Measurements from ENCODE around the gene CXXC1. TPM values are rescaled to one million over a fixed set of nuclear protein-coding genes. Genes with fewer than 3 reads are reported as not detected.

The CXXC1 gene
- total and polyA plus RNA-seq, 2 of the 8 experiments (the other 6 are each of a cell fraction or from before 2014, with no cell fraction given): 73.3 to 136 TPM

DNA sequence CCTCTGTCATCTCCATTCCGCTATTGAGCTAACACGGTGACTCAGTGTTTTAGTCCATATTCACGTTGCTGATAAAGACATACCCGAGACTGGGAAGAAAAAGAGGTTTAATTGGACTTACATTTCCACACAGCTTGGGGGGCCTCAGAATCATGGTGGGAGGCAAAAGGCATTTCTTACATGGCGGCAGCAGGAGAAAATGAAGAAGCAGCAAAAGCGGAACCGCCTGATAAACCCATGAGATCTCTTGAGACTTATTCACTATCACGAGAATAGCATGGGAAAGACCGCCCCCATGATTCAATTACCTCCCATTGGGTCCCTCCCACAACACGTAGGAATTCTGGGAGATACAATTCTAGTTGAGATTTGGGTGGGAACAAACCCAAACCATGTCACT lies 22.6 kb upstream of the CXXC1 start:
- Histone ChIP-seq H3K14ac (ENCODE audit: insufficient read length) (no peak overlapping the region), H3K4me2 (ENCODE audit: insufficient read depth in 1 of 2, low read depth in 2 of 2, low read length in 2 of 2) (no peak overlapping the region), H3K4me1 (replicated peaks in 1 of 4; ENCODE audit: control insufficient read depth in 3 of 4, insufficient read depth in 4 of 4, low read length in 3 of 4) (peaks cover 0 to 4% (median 0%) of the 10 kb centered on the region in 4 experiments; a peak in 2 of 7 replicates), H3K36me3 (ENCODE audit: control insufficient read depth in 2 of 4, insufficient read depth in 4 of 4, low read length in 3 of 4) (no peaks in the 10 kb centered on the region), H2BK5ac (ENCODE audit: low read depth, low read length) (no peak overlapping the region), H2AFZ (ENCODE audit: low read length) (no peak overlapping the region), H2BK15ac (ENCODE audit: low read length) (no peak overlapping the region), H2AK5ac (ENCODE audit: low read depth, low read length) (no peak overlapping the region), H2BK12ac (ENCODE audit: low read depth, low read length) (no peak overlapping the region), H3K4me3 (ENCODE audit: extremely low read depth in 1 of 4, insufficient read depth in 2 of 4, low read depth in 3 of 4, low read length in 4 of 4) (no peak overlapping the region), H3K9ac (replicated peaks in 1 of 4; ENCODE audit: extremely low read depth in 1 of 4, low read depth in 3 of 4, low read length in 3 of 4) (no peak overlapping the region), H3K79me1 (ENCODE audit: low read depth, low read length) (no peaks in the 10 kb centered on the region), H3K27me3 (replicated peaks in 1 of 4; ENCODE audit: control insufficient read depth in 3 of 4, extremely low read depth in 1 of 4, insufficient read depth in 3 of 4, low read length in 3 of 4) (peaks cover 0 to 7% (median 6%) of the 10 kb centered on the region in 4 experiments; a peak in 5 of 7 replicates), H3K79me2 (ENCODE audit: control insufficient read depth in 1 of 2, insufficient read depth in 2 of 2, low read length in 2 of 2) (no peaks in the 10 kb centered on the region), H4K20me1 (replicated peaks in 1 of 2; ENCODE audit: control insufficient read depth in 1 of 2, insufficient read depth in 2 of 2, low read length in 2 of 2) (no peaks in the 10 kb centered on the region), H3K27ac (ENCODE audit: low read depth, low read length) (no peak overlapping the region), H3K18ac (ENCODE audit: extremely low read depth, low read length) (no peak overlapping the region), H3K23me2 (ENCODE audit: low read depth, low read length) (peaks cover 4% of the 10 kb centered on the region), H4K91ac (replicated peaks; ENCODE audit: insufficient read length, low read length) (no peak overlapping the region), H3K56ac (replicated peaks; ENCODE audit: insufficient read length, low read depth, low read length) (no peak overlapping the region), H3K23ac (ENCODE audit: insufficient read length) (no peak overlapping the region), H2BK120ac (replicated peaks; ENCODE audit: low read depth, low read length) (no peak overlapping the region), H2BK20ac (ENCODE audit: low read length) (no peak overlapping the region), H3K9me3 (ENCODE audit: insufficient read depth in 2 of 2, low read depth in 1 of 2, low read length in 1 of 2) (no peaks in the 10 kb centered on the region), H3K4ac (replicated peaks; ENCODE audit: insufficient read length, low read depth, low read length) (no peak overlapping the region), H4K5ac (ENCODE audit: insufficient read length, low read depth, low read length) (no peak overlapping the region), H4K8ac (ENCODE audit: extremely low read depth, insufficient read depth, low read length) (no peak overlapping the region)
- CTCF ChIA-PET (ENCODE audit: partially characterized antibody): no interaction called here
- 82% methylated on average over 10 of the region's 10 CpGs; no CpG with 5 or more reads in 1 of the 2 experiments for WGBS, 2 experiments (ENCODE audit: extremely low coverage in 1 of 2, insufficient coverage in 1 of 2, insufficient read length in 1 of 2, insufficient replicate concordance in 2 of 2, low coverage in 1 of 2, low lambda C conversion rate in 2 of 2, missing lambda C conversion rate in 1 of 2)
- DNase-seq (ENCODE audit: low read depth in 1 of 2, low spot score in 2 of 2): no peak
- POLR2A ChIA-PET (ENCODE audit: partially characterized antibody): no interaction called here
- no peak for FAIRE-seq
- no peak for TF ChIP-seq NRF1 (IDR thresholded peaks at IDR 0.05; ENCODE audit: low read depth, low read length)
- TF ChIP-seq CHD1 (IDR thresholded peaks at IDR 0.05; ENCODE audit: low read depth, low read length): no peak
- TF ChIP-seq SP2 (IDR thresholded peaks at IDR 0.05; ENCODE audit: low read length): no peak
- no peak for TF ChIP-seq GTF2F1 (IDR thresholded peaks at IDR 0.05; ENCODE audit: borderline replicate concordance, low read depth, low read length)
- no peak for TF ChIP-seq SAP30 (IDR thresholded peaks at IDR 0.05; ENCODE audit: insufficient read depth, insufficient replicate concordance, low read length)
- TF ChIP-seq YY1 (IDR thresholded peaks at IDR 0.05; ENCODE audit: low read depth, low read length): no peak
- no peak for TF ChIP-seq FOSL1 (IDR thresholded peaks at IDR 0.05; ENCODE audit: insufficient read depth, low read depth, low read length)
- TF ChIP-seq KDM4A (IDR thresholded peaks at IDR 0.05; ENCODE audit: low read depth, low read length, severe bottlenecking): no peak
- no peak for TF ChIP-seq GABPA (IDR thresholded peaks at IDR 0.05; ENCODE audit: borderline replicate concordance, insufficient read depth, low read length)
- TF ChIP-seq RNF2 (IDR thresholded peaks at IDR 0.05; ENCODE audit: borderline replicate concordance, low read depth, low read length, missing control alignments, poor library complexity, severe bottlenecking): no peak
- TF ChIP-seq, protein P1, sequence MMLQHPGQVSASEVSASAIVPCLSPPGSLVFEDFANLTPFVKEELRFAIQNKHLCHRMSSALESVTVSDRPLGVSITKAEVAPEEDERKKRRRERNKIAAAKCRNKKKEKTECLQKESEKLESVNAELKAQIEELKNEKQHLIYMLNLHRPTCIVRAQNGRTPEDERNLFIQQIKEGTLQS (IDR thresholded peaks at IDR 0.05; ENCODE audit: insufficient read depth, low read depth, low read length): no peak
- no peak for TF ChIP-seq PHF8 (conservative IDR thresholded peaks at IDR 0.05; ENCODE audit: low read depth, low read length)
- no peak for TF ChIP-seq CBX5 (IDR thresholded peaks at IDR 0.05; ENCODE audit: low read depth, low read length)

Data from H1 (cell line).